ENCODE measurements around the gene EFNA5. TPM values are rescaled to one million over a fixed set of nuclear protein-coding genes. Genes with fewer than 3 reads are reported as not detected.

The EFNA5 gene
- total and polyA plus RNA-seq, 2 experiments from 2014 or later = 7.5 to 10.1 TPM

DNA sequence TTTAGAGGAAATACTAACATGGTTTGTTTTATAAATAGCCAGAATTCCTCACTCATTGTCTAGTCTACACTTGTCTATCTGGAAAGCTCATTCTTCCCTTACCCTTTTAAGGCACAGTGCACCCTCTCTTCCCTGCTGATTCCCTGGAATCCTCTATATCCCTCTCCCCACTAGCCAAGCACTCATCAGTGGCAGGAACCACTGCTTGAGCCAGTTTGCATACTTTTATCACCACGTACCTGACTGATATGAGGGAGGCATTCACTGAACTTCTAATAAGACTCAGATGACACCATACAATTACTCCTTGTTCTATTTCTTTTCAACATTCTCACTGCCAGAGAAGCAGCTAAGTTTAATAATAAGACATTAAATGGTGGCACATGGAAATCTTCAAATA lies 134.9 kb downstream of the EFNA5 start:
- peaks cover 8% of the 10 kb centered on the region for H3K4me1 ChIP-seq (ENCODE audit: insufficient read depth)
- no peaks in the 10 kb centered on the region for H3K36me3 ChIP-seq (ENCODE audit: insufficient read depth)
- H3K4me1 Mint-ChIP-seq = peaks cover 21% of the 10 kb centered on the region; the same call in 2 of the 3 replicates
- no peaks in the 10 kb centered on the region for H3K9me3 Mint-ChIP-seq
- H3K27me3 Mint-ChIP-seq (ENCODE audit: insufficient read depth, low read depth, poor library complexity) = no peaks in the 10 kb centered on the region
- ATAC-seq = no peak
- H3K9me2 ChIP-seq (ENCODE audit: insufficient read depth) = no peaks in the 10 kb centered on the region
- H3K36me3 Mint-ChIP-seq (ENCODE audit: low read depth) = no peaks in the 10 kb centered on the region
- H3K4me3 Mint-ChIP-seq = no peak overlapping the region
- H3F3A ChIP-seq (replicated peaks; ENCODE audit: low read depth) = no peaks in the 10 kb centered on the region
- H3K4me3 ChIP-seq = no peak overlapping the region
- no peak overlapping the region for H3K27ac ChIP-seq (ENCODE audit: low read depth)
- TF ChIP-seq POLR2AphosphoS5 (IDR thresholded peaks at IDR 0.05; ENCODE audit: low read depth) (no peak), ZNF331 (CRISPR knock-in tag; IDR thresholded peaks at IDR 0.05; ENCODE audit: low read depth) (no peak), EZH2phosphoT487 (IDR thresholded peaks at IDR 0.05; ENCODE audit: unreplicated experiment) (no peak), NANOG (IDR thresholded peaks at IDR 0.05; ENCODE audit: borderline replicate concordance) (no peak), JUNB (IDR thresholded peaks at IDR 0.05; ENCODE audit: unreplicated experiment) (no peak), CREB1 (CRISPR knock-in tag; IDR thresholded peaks at IDR 0.05; ENCODE audit: low read depth) (no peak), EZH2 (IDR thresholded peaks at IDR 0.05; ENCODE audit: low read depth, unreplicated experiment) (no peak), ZNF114 (CRISPR knock-in tag; IDR thresholded peaks at IDR 0.05) (no peak), STAT1 (IDR thresholded peaks at IDR 0.05; ENCODE audit: unreplicated experiment) (no peak)
- TF ChIP-seq, protein P1, sequence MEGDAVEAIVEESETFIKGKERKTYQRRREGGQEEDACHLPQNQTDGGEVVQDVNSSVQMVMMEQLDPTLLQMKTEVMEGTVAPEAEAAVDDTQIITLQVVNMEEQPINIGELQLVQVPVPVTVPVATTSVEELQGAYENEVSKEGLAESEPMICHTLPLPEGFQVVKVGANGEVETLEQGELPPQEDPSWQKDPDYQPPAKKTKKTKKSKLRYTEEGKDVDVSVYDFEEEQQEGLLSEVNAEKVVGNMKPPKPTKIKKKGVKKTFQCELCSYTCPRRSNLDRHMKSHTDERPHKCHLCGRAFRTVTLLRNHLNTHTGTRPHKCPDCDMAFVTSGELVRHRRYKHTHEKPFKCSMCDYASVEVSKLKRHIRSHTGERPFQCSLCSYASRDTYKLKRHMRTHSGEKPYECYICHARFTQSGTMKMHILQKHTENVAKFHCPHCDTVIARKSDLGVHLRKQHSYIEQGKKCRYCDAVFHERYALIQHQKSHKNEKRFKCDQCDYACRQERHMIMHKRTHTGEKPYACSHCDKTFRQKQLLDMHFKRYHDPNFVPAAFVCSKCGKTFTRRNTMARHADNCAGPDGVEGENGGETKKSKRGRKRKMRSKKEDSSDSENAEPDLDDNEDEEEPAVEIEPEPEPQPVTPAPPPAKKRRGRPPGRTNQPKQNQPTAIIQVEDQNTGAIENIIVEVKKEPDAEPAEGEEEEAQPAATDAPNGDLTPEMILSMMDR (conservative IDR thresholded peaks at IDR 0.05; ENCODE audit: low read depth in 2 of 2) = no peak
- TF ChIP-seq, protein P2, sequence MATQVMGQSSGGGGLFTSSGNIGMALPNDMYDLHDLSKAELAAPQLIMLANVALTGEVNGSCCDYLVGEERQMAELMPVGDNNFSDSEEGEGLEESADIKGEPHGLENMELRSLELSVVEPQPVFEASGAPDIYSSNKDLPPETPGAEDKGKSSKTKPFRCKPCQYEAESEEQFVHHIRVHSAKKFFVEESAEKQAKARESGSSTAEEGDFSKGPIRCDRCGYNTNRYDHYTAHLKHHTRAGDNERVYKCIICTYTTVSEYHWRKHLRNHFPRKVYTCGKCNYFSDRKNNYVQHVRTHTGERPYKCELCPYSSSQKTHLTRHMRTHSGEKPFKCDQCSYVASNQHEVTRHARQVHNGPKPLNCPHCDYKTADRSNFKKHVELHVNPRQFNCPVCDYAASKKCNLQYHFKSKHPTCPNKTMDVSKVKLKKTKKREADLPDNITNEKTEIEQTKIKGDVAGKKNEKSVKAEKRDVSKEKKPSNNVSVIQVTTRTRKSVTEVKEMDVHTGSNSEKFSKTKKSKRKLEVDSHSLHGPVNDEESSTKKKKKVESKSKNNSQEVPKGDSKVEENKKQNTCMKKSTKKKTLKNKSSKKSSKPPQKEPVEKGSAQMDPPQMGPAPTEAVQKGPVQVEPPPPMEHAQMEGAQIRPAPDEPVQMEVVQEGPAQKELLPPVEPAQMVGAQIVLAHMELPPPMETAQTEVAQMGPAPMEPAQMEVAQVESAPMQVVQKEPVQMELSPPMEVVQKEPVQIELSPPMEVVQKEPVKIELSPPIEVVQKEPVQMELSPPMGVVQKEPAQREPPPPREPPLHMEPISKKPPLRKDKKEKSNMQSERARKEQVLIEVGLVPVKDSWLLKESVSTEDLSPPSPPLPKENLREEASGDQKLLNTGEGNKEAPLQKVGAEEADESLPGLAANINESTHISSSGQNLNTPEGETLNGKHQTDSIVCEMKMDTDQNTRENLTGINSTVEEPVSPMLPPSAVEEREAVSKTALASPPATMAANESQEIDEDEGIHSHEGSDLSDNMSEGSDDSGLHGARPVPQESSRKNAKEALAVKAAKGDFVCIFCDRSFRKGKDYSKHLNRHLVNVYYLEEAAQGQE (IDR thresholded peaks at IDR 0.05; ENCODE audit: unreplicated experiment) = no peak
- TF ChIP-seq, protein P3, sequence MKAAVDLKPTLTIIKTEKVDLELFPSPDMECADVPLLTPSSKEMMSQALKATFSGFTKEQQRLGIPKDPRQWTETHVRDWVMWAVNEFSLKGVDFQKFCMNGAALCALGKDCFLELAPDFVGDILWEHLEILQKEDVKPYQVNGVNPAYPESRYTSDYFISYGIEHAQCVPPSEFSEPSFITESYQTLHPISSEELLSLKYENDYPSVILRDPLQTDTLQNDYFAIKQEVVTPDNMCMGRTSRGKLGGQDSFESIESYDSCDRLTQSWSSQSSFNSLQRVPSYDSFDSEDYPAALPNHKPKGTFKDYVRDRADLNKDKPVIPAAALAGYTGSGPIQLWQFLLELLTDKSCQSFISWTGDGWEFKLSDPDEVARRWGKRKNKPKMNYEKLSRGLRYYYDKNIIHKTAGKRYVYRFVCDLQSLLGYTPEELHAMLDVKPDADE (IDR thresholded peaks at IDR 0.05) = no peak
- TF ChIP-seq, protein P4, sequence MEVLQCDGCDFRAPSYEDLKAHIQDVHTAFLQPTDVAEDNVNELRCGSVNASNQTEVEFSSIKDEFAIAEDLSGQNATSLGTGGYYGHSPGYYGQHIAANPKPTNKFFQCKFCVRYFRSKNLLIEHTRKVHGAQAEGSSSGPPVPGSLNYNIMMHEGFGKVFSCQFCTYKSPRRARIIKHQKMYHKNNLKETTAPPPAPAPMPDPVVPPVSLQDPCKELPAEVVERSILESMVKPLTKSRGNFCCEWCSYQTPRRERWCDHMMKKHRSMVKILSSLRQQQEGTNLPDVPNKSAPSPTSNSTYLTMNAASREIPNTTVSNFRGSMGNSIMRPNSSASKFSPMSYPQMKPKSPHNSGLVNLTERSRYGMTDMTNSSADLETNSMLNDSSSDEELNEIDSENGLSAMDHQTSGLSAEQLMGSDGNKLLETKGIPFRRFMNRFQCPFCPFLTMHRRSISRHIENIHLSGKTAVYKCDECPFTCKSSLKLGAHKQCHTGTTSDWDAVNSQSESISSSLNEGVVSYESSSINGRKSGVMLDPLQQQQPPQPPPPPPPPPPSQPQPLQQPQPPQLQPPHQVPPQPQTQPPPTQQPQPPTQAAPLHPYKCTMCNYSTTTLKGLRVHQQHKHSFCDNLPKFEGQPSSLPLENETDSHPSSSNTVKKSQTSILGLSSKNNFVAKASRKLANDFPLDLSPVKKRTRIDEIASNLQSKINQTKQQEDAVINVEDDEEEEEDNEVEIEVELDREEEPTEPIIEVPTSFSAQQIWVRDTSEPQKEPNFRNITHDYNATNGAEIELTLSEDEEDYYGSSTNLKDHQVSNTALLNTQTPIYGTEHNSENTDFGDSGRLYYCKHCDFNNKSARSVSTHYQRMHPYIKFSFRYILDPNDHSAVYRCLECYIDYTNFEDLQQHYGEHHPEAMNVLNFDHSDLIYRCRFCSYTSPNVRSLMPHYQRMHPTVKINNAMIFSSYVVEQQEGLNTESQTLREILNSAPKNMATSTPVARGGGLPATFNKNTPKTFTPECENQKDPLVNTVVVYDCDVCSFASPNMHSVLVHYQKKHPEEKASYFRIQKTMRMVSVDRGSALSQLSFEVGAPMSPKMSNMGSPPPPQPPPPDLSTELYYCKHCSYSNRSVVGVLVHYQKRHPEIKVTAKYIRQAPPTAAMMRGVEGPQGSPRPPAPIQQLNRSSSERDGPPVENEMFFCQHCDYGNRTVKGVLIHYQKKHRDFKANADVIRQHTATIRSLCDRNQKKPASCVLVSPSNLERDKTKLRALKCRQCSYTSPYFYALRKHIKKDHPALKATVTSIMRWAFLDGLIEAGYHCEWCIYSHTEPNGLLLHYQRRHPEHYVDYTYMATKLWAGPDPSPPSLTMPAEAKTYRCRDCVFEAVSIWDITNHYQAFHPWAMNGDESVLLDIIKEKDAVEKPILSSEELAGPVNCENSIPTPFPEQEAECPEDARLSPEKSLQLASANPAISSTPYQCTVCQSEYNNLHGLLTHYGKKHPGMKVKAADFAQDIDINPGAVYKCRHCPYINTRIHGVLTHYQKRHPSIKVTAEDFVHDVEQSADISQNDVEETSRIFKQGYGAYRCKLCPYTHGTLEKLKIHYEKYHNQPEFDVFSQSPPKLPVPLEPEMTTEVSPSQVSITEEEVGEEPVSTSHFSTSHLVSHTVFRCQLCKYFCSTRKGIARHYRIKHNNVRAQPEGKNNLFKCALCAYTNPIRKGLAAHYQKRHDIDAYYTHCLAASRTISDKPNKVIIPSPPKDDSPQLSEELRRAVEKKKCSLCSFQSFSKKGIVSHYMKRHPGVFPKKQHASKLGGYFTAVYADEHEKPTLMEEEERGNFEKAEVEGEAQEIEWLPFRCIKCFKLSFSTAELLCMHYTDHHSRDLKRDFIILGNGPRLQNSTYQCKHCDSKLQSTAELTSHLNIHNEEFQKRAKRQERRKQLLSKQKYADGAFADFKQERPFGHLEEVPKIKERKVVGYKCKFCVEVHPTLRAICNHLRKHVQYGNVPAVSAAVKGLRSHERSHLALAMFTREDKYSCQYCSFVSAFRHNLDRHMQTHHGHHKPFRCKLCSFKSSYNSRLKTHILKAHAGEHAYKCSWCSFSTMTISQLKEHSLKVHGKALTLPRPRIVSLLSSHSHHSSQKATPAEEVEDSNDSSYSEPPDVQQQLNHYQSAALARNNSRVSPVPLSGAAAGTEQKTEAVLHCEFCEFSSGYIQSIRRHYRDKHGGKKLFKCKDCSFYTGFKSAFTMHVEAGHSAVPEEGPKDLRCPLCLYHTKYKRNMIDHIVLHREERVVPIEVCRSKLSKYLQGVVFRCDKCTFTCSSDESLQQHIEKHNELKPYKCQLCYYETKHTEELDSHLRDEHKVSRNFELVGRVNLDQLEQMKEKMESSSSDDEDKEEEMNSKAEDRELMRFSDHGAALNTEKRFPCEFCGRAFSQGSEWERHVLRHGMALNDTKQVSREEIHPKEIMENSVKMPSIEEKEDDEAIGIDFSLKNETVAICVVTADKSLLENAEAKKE (CRISPR knock-in tag; IDR thresholded peaks at IDR 0.05) = no peak
- H3K27me3 ChIP-seq (ENCODE audit: insufficient read depth) = no peaks in the 10 kb centered on the region
- DNase-seq (ENCODE audit: low spot score) = no peak
- no peak overlapping the region for H2AFZ ChIP-seq
- H3K79me2 ChIP-seq (replicated peaks; ENCODE audit: insufficient read depth) = no peaks in the 10 kb centered on the region
- peak overlapping the region; percentile 46; the same call in 1 of the 2 replicates for H3K27ac Mint-ChIP-seq
- no peaks in the 10 kb centered on the region; the same call in 1 of the 2 replicates for H4K20me1 ChIP-seq (replicated peaks; ENCODE audit: insufficient read depth)
- H3K4me2 ChIP-seq = no peak overlapping the region
